SU-DHL-6 (cell line): ENCODE measurements around the gene APAF1.

Experiments
- H2AFZ ChIP-seq: fragments of 200-600 bp; sonication (generic); 2 replicates; pipeline ENCODE4 v1.6.1; 2014; ENCODE audit warnings: low read depth, mild to moderate bottlenecking, moderate library complexity, mixed read lengths, antibody characterized with exemption, low read length; ENCODE audit not compliant: severe bottlenecking
- H3F3A ChIP-seq: fragments of 200-600 bp; shearing (Covaris generic); 2 replicates; pipeline ENCODE4 v1.6.0; 2016; ENCODE audit warnings: antibody characterized with exemption, mild to moderate bottlenecking; ENCODE audit not compliant: insufficient read depth
- H3K27ac ChIP-seq: fragments of 200-600 bp; sonication (generic); 2 replicates; pipeline ENCODE4 v1.5.1; 2016; ENCODE audit warnings: low read depth, mild to moderate bottlenecking, low read length, moderate library complexity, mixed read lengths
- H3K27me3 ChIP-seq: fragments of 200-600 bp; sonication (generic), shearing (Covaris generic); 2 replicates; pipeline ENCODE4 v1.6.0; 2014; ENCODE audit warnings: mild to moderate bottlenecking, low read length
- H3K36me3 ChIP-seq: fragments of 200-600 bp; sonication (generic); 2 replicates; pipeline ENCODE4 v1.6.1; 2014; ENCODE audit warnings: mild to moderate bottlenecking, low read length, mixed read lengths
- H3K4me2 ChIP-seq: fragments of 300-600, 200-600 bp; shearing (Covaris generic), sonication (generic); 2 replicates; pipeline ENCODE4 v1.6.0; 2014; ENCODE audit warnings: low read length, low read depth, mild to moderate bottlenecking; ENCODE audit not compliant: poor library complexity, severe bottlenecking
- H3K4me3 ChIP-seq: fragments of 200-600 bp; sonication (generic); 2 replicates; pipeline ENCODE4 v1.5.1; 2014; ENCODE audit warnings: antibody characterized with exemption, low read length, mild to moderate bottlenecking, mixed read lengths; ENCODE audit not compliant: insufficient read depth, poor library complexity, severe bottlenecking
- H3K79me2 ChIP-seq: fragments of 200-600 bp; sonication (generic); 2 replicates; pipeline ENCODE4 v1.6.1; 2014; ENCODE audit warnings: mild to moderate bottlenecking, low read length, moderate library complexity; ENCODE audit not compliant: insufficient read depth
- H3K9ac ChIP-seq: fragments of 200-600 bp; sonication (generic); 2 replicates; pipeline ENCODE4 v1.7.0; 2014; ENCODE audit warnings: mild to moderate bottlenecking, low read length
- H3K9me2 ChIP-seq: fragments of 200-600 bp; sonication (generic); replicated peaks from 2 replicates; pipeline ENCODE4 v1.6.1; 2014; ENCODE audit warnings: low read length; ENCODE audit not compliant: insufficient read depth
- H3K9me3 ChIP-seq: fragments of 200-600 bp; sonication (generic); 2 replicates; pipeline ENCODE4 v1.6.1; 2014; ENCODE audit warnings: low read length, mixed read lengths; ENCODE audit not compliant: insufficient read depth
- H4K20me1 ChIP-seq: fragments of 200-600 bp; sonication (generic); 2 replicates; pipeline ENCODE4 v1.6.1; 2014; ENCODE audit warnings: low read depth, mild to moderate bottlenecking, antibody characterized with exemption, low read length, moderate library complexity, mixed read lengths
- CTCF ChIP-seq: fragments of 200-600 bp; sonication (generic); IDR thresholded peaks from one replicate; pipeline ENCODE4 v1.5.1; 2017; ENCODE audit warnings: antibody characterized with exemption, mild to moderate bottlenecking, low read length, moderate library complexity; ENCODE audit not compliant: insufficient read depth, poor library complexity, severe bottlenecking
- EZH2phosphoT487 ChIP-seq: fragments of 200-600 bp; sonication (generic), shearing (Covaris generic); conservative IDR thresholded peaks from 2 replicates; pipeline ENCODE4 v1.6.1; 2018; ENCODE audit warnings: mild to moderate bottlenecking, antibody characterized with exemption, low read length, moderate library complexity, mixed read lengths

The APAF1 gene

DNA sequence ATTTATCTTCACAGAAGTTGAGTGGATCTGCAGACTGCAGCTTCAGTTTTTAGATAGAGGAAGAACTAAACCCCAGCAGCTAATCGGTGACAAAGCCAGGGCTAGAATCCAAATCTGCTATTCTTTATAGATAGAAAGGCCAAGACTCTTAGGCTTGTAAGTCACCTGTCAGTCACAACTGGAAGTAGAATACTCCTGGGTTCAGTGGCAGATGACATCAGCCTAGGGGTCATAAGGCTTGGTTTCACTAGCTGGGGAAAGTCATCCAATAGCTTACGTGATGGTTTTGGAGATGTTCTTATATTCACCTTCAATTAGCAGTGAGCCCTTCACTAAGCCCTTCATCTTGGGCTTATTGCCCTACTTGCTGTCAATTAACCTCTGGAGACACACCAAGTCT is 93.4 kb downstream of the APAF1 start:
- Histone ChIP-seq H4K20me1 (no peaks in the 10 kb centered on the region), H3K36me3 (no peaks in the 10 kb centered on the region), H3K79me2 (no peaks in the 10 kb centered on the region), H3K27ac (no peak overlapping the region), H3K9me2 (no peaks in the 10 kb centered on the region), H3K27me3 (no peaks in the 10 kb centered on the region), H3K4me3 (no peak overlapping the region), H3F3A (no peaks in the 10 kb centered on the region), H3K4me2 (no peak overlapping the region), H2AFZ (no peak overlapping the region), H3K9me3 (no peaks in the 10 kb centered on the region), H3K9ac (no peak overlapping the region)
- TF ChIP-seq EZH2phosphoT487 (no peak), CTCF (no peak)

- TF ChIP-seq EZH2phosphoT487 (no peak), CTCF (no peak)
- H3K9me2 ChIP-seq: no peaks in the 10 kb centered on the region
- H3K4me3 ChIP-seq: no peak overlapping the region
- no peaks in the 10 kb centered on the region for H3K79me2 ChIP-seq
- no peaks in the 10 kb centered on the region for H3F3A ChIP-seq
- no peak overlapping the region for H3K9ac ChIP-seq
- no peak overlapping the region for H3K4me2 ChIP-seq
- H3K9me3 ChIP-seq: no peaks in the 10 kb centered on the region
- no peak overlapping the region for H2AFZ ChIP-seq
- H3K27ac ChIP-seq: no peak overlapping the region
- H3K36me3 ChIP-seq: no peaks in the 10 kb centered on the region
- no peaks in the 10 kb centered on the region for H3K27me3 ChIP-seq
- H4K20me1 ChIP-seq: no peaks in the 10 kb centered on the region
These were observed 95.7 kb downstream of the APAF1 start for GRCh38 chr12:98740751-98741150.

- Histone ChIP-seq H3K27ac (no peak overlapping the region), H3K4me3 (no peak overlapping the region), H3K79me2 (no peaks in the 10 kb centered on the region), H3K36me3 (no peaks in the 10 kb centered on the region), H4K20me1 (no peaks in the 10 kb centered on the region), H3F3A (no peaks in the 10 kb centered on the region), H3K9me2 (no peaks in the 10 kb centered on the region), H3K27me3 (no peaks in the 10 kb centered on the region), H3K4me2 (no peak overlapping the region), H3K9me3 (no peaks in the 10 kb centered on the region), H3K9ac (no peak overlapping the region), H2AFZ (no peak overlapping the region)
- TF ChIP-seq CTCF: no peak
- TF ChIP-seq EZH2phosphoT487: no peak
These were observed 96.1 kb downstream of the APAF1 start for GRCh38 chr12:98741196-98741555.
